PC-9 (cell line): ENCODE results near the gene STXBP2. TPM values are rescaled to one million over a fixed set of nuclear protein-coding genes. Genes with fewer than 3 reads are reported as not detected.

Experiments used
- BruUV-seq: library from RNA; stranded (reverse); fragments of 400-500 nt; replicated peaks from 2 replicates; lab custom pipeline; 2021; lab: Mats Ljungman, UMichigan
- CTCF ChIA-PET: fragments of 300-600 bp; sonication (Branson Sonifier 250); formaldehyde crosslinking; loops from one replicate; lab custom pipeline; 2022; ENCODE audit warnings: antibody characterized with exemption; lab: Charles Lee
- POLR2A ChIA-PET: fragments of 300-600 bp; sonication (Branson Sonifier 250); formaldehyde crosslinking; loops from one replicate; lab custom pipeline; 2022; ENCODE audit warnings: antibody characterized with exemption; ENCODE audit not compliant: unreplicated experiment; lab: Charles Lee
- DNase-seq, 2 experiments: peaks; one replicate each; pipeline versions ENCODE4 v3.0.0 to v3.0.0-alpha.2; 2015 to 2022; ENCODE audit warnings: mixed read lengths in 1 of 2
- H2AFZ ChIP-seq: fragments of 200-600 bp; sonication (generic); 2 replicates; pipeline ENCODE4 v1.8.1; 2017; ENCODE audit warnings: antibody characterized with exemption
- H3F3A ChIP-seq: fragments of 200-600 bp; sonication (generic); 2 replicates; pipeline ENCODE4 v1.8.1; 2017; ENCODE audit warnings: antibody characterized with exemption, mild to moderate bottlenecking, low read depth; ENCODE audit not compliant: insufficient read depth
- H3K27ac ChIP-seq: fragments of 200-600 bp; sonication (generic); 2 replicates; pipeline ENCODE4 v1.6.1; 2016; ENCODE audit warnings: mixed run types
- H3K27me3 ChIP-seq: fragments of 200-600 bp; sonication (generic); 2 replicates; pipeline ENCODE4 v1.6.1; 2016; ENCODE audit warnings: low read depth, mixed run types; ENCODE audit not compliant: insufficient read depth
- H3K36me3 ChIP-seq: fragments of 200-600 bp; sonication (generic); 2 replicates; pipeline ENCODE4 v1.6.1; 2016; ENCODE audit warnings: low read depth, mixed run types
- H3K4me1 ChIP-seq: fragments of 200-600 bp; sonication (generic); replicated peaks from 2 replicates; pipeline ENCODE4 v1.6.1; 2016; ENCODE audit warnings: mixed run types; ENCODE audit not compliant: insufficient read depth
- H3K4me2 ChIP-seq: fragments of 200-600 bp; sonication (generic); 2 replicates; pipeline ENCODE4 v1.6.1; 2017; ENCODE audit warnings: mixed run types
- H3K4me3 ChIP-seq: fragments of 200-600 bp; sonication (generic); 2 replicates; pipeline ENCODE4 v1.6.1; 2016; ENCODE audit warnings: mixed run types
- H3K79me2 ChIP-seq: fragments of 200-600 bp; sonication (generic); 2 replicates; pipeline ENCODE4 v1.6.1; 2017; ENCODE audit warnings: low read depth, mixed run types
- H3K9me2 ChIP-seq: fragments of 200-600 bp; sonication (generic); 2 replicates; pipeline ENCODE4 v1.8.1; 2017; ENCODE audit warnings: mild to moderate bottlenecking; ENCODE audit not compliant: insufficient read depth
- H3K9me3 ChIP-seq: fragments of 200-600 bp; sonication (generic); 2 replicates; pipeline ENCODE4 v1.8.1; 2016; ENCODE audit warnings: low read depth; ENCODE audit not compliant: insufficient read depth
- H4K20me1 ChIP-seq: fragments of 200-600 bp; sonication (generic); 2 replicates; pipeline ENCODE4 v1.8.1; 2017; ENCODE audit not compliant: insufficient read depth
- CTCF ChIP-seq: fragments of 200-600 bp; sonication (generic); conservative IDR thresholded peaks from 2 replicates; pipeline ENCODE4 v1.6.1; 2017; ENCODE audit warnings: mixed run types, antibody characterized with exemption, mild to moderate bottlenecking, moderate library complexity
- EZH2 ChIP-seq: fragments of 200-600 bp; sonication (generic); IDR thresholded peaks from 2 replicates; pipeline ENCODE4 v1.8.0; 2017; ENCODE audit warnings: antibody characterized with exemption, low read depth
- intact Hi-C: fragments of 100-400 bp; cut with micrococcal nuclease; formaldehyde crosslinking; loops from one replicate; pipeline ENCODE4 v1.10.0; 2022; ENCODE audit not compliant: unreplicated experiment
- total RNA-seq: library from RNA; stranded (reverse); gene quantifications from 2 replicates; pipeline ENCODE4 v1.2.3, GENCODE V29; 2021

Gene STXBP2
- total RNA-seq, 1 experiment from 2014 or later: 148 TPM

DNA sequence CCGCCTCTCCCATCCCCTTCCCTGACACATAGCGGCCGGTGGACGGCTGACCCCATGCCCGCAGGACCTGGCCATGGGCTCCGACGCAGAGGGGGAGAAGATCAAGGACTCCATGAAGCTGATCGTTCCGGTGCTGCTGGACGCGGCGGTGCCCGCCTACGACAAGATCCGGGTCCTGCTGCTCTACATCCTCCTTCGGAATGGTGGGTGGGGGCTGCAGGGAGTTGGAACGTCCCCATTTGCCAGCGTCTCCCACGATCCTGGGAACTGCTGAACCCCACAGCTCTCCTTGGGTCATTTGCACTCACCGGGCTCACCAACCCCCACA, 7.6 kb downstream of the STXBP2 start:
- CTCF ChIA-PET: no interaction called here

GRCh38 chr19:7645163-7645562, 8.3 kb downstream of the STXBP2 start:
- no TSS peak for BruUV-seq
- no peaks in the 10 kb centered on the region for H3K4me1 ChIP-seq
- H3K36me3 ChIP-seq: no peaks in the 10 kb centered on the region
- peaks cover 32% of the 10 kb centered on the region for H3F3A ChIP-seq
- intact Hi-C loops: no loop called here
- H3K27me3 ChIP-seq: no peaks in the 10 kb centered on the region
- H2AFZ ChIP-seq: no peak overlapping the region
- no peak overlapping the region for H3K27ac ChIP-seq
- H3K4me2 ChIP-seq: no peak overlapping the region
- no peaks in the 10 kb centered on the region for H3K9me2 ChIP-seq
- CTCF ChIA-PET: no interaction called here
- POLR2A ChIA-PET: no interaction called here
- H4K20me1 ChIP-seq: 0 out of 2 replicates have a peak, but pooled peaks cover 4% of the 10 kb centered on the region
- no peaks in the 10 kb centered on the region for H3K9me3 ChIP-seq
- DNase-seq: no peak
- TF ChIP-seq EZH2 (no peak), CTCF (no peak)
- no peak overlapping the region for H3K4me3 ChIP-seq
- 0 out of 2 replicates have a peak, but pooled peaks cover 5% of the 10 kb centered on the region for H3K79me2 ChIP-seq

More for the DNA sequence above, 7.6 kb downstream of the STXBP2 start:
- no TSS peak for BruUV-seq
- no peak for DNase-seq
- Histone ChIP-seq H3K36me3 (no peaks in the 10 kb centered on the region), H3K4me2 (no peak overlapping the region), H3K4me1 (no peaks in the 10 kb centered on the region), H3K79me2 (0 out of 2 replicates have a peak, but pooled peaks cover 11% of the 10 kb centered on the region), H3K9me3 (no peaks in the 10 kb centered on the region; the same call in 1 of the 2 replicates), H3K27ac (no peak overlapping the region), H3F3A (peaks cover 37% of the 10 kb centered on the region), H3K9me2 (no peaks in the 10 kb centered on the region), H2AFZ (no peak overlapping the region), H3K4me3 (no peak overlapping the region), H3K27me3 (no peaks in the 10 kb centered on the region), H4K20me1 (peaks cover 9% of the 10 kb centered on the region; the same call in 1 of the 2 replicates)
- POLR2A ChIA-PET: interaction anchor here (0.6 kb wide), 1 partner anchor 17 kb away, joined by 4 read pairs; no protein-coding TSS in a partner anchor
- TF ChIP-seq EZH2 (no peak), CTCF (no peak)
- intact Hi-C loops: no loop called here

DNA sequence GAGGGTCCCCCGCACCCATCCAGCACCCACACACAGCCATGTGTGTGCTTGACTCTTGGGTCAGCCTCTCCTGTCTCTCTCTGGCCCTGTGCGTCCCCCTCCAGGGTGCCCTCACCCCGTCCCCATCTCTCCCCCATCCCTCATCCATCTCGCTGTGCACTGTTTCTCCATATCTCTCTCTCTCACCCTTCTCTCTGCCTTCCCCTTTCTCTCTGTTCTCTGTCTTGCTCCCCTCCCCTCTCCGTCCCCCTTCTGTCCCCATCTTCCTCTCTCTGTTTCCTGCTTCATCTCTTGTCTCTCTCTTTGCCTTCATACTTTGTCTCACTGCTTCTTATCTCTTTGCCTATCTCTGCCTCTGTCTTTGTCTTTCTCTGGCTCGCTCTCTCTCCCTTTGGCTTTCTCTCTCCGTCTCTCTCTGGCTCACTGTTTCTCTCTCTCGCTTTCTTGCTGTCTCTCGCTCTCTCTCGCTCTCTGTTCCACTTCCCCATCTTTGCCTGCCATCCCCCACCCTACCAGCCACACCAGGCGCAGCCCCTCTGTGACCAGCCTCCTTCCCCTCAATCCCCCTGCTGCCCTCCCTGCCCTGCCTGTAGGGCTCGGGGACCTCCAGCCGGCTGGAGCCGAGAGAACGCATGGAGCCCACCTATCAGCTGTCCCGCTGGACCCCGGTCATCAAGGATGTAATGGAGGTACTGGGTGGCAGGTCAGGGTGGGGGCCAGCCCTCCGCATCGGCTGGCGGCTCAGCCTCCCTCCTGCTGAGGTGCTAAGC, 8.9 kb downstream of the STXBP2 start:
- Histone ChIP-seq H4K20me1 (0 out of 2 replicates have a peak, but pooled peaks cover 2% of the 10 kb centered on the region), H3K9me3 (no peaks in the 10 kb centered on the region), H3K27ac (no peak overlapping the region), H3K4me1 (no peaks in the 10 kb centered on the region), H3K4me3 (no peak overlapping the region), H3F3A (peaks cover 25% of the 10 kb centered on the region), H3K4me2 (no peak overlapping the region), H3K36me3 (no peaks in the 10 kb centered on the region), H3K79me2 (no peaks in the 10 kb centered on the region), H3K27me3 (no peaks in the 10 kb centered on the region), H3K9me2 (no peaks in the 10 kb centered on the region), H2AFZ (no peak overlapping the region)
- no TSS peak for BruUV-seq
- intact Hi-C loops: no loop called here
- ChIA-PET POLR2A (no interaction called here), CTCF (no interaction called here)
- no peak for DNase-seq
- TF ChIP-seq CTCF: no peak
- TF ChIP-seq EZH2: no peak
